ENCODE data around the gene NXNL2. TPM values are rescaled to one million over a fixed set of nuclear protein-coding genes. Genes with fewer than 3 reads are reported as not detected.

Gene NXNL2
- total RNA-seq, 4 donors from 2014 or later, result 0.44 to 4.4 (median 1.1) TPM; not detected in 1

DNA sequence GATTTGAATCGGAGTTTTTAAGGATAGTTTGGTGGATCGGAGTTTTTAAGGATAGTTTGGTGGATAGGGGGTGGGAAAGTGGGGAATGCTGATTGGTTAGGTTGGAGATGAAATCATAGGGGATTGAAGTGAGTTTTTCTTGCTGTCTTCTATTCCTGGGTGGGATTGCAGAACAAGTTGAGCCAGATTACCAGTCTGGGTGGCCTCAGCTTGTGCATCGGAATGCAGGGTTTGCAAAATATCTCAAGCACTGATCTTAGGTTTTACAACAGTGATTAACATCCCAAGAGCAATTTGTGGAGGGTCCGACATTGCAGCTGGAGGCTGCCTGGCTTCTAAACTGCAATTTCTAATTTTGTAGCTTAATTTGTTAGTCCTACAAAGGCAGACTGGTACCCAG lies 23.1 kb upstream of the NXNL2 start:
- intact Hi-C loops (cut with DNase I; ENCODE audit: low total_unique reads), result no loop called here
- WGBS, 2 donors, result 62 to 66% methylated on average over 4 of the region's 4 CpGs
- TF ChIP-seq POLR2A (IDR thresholded peaks at IDR 0.05), result no peak
- TF ChIP-seq, protein P1, sequence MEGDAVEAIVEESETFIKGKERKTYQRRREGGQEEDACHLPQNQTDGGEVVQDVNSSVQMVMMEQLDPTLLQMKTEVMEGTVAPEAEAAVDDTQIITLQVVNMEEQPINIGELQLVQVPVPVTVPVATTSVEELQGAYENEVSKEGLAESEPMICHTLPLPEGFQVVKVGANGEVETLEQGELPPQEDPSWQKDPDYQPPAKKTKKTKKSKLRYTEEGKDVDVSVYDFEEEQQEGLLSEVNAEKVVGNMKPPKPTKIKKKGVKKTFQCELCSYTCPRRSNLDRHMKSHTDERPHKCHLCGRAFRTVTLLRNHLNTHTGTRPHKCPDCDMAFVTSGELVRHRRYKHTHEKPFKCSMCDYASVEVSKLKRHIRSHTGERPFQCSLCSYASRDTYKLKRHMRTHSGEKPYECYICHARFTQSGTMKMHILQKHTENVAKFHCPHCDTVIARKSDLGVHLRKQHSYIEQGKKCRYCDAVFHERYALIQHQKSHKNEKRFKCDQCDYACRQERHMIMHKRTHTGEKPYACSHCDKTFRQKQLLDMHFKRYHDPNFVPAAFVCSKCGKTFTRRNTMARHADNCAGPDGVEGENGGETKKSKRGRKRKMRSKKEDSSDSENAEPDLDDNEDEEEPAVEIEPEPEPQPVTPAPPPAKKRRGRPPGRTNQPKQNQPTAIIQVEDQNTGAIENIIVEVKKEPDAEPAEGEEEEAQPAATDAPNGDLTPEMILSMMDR (IDR thresholded peaks at IDR 0.05), result no peak

DNA sequence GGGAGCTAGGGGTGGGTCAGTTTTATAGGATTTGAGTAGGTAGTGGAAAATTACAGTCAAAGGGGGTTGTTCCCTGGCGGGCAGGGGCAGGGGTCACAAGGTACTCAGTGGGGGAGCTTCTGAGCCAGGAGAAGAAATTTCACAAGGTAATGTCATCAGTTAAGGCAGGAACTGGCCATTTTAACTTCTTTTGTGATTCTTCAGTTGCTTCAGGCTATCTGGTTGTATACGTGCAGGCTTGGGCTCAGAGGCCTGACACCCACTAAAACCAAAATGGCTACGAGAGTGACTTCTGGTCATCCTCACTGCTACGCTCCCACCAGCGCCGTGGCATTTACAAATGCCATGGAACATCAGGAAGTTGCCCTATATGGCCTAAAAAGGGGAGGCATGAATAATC lies 20.7 kb upstream of the NXNL2 start:
- TF ChIP-seq, protein P1 (IDR thresholded peaks at IDR 0.05), result no peak
- no peak for TF ChIP-seq POLR2A (IDR thresholded peaks at IDR 0.05)
- H3K4me3 ChIP-seq (ENCODE audit: low read depth, poor library complexity, severe bottlenecking), result no peak overlapping the region
- intact Hi-C loops (cut with DNase I; ENCODE audit: low total_unique reads), result no loop called here
- 95 to 96% methylated on average over 6 of the region's 6 CpGs for WGBS, 2 donors
- DNase-seq (ENCODE audit: low spot score in 2 of 2), result no peak

More for the DNA sequence above, 23.1 kb upstream of the NXNL2 start:
- DNase-seq (ENCODE audit: low spot score in 2 of 2), result no peak
- H3K4me3 ChIP-seq (ENCODE audit: low read depth, poor library complexity, severe bottlenecking), result no peak overlapping the region

DNA sequence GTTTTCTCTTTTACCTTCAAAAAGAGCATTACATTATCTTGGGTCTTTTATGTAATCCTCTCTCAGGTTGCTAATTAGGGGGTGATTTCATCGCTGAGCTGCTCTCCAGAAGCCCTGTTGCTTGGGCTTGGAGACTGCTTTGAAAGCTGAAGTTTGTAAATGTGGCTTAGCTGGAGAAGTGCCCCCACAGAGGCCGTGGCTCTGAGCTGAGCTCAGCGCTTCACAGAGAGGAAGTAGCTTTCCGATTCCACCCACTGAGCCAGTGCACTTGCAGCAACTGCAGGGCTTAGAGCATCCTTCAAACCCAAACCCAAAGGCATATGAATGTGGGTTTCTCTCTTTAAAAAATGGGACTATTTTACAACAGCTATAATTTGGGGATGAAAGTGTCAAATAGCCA lies 13.7 kb upstream of the NXNL2 start:
- WGBS, 2 donors, result 28 to 44% methylated on average over 4 of the region's 4 CpGs
- no peak for TF ChIP-seq POLR2A (IDR thresholded peaks at IDR 0.05)
- TF ChIP-seq, protein P1 (IDR thresholded peaks at IDR 0.05), result no peak
- H3K4me3 ChIP-seq (ENCODE audit: low read depth, poor library complexity, severe bottlenecking), result no peak overlapping the region
- intact Hi-C loops (cut with DNase I; ENCODE audit: low total_unique reads), result no loop called here
- no peak for DNase-seq (ENCODE audit: low spot score in 2 of 2)

DNA sequence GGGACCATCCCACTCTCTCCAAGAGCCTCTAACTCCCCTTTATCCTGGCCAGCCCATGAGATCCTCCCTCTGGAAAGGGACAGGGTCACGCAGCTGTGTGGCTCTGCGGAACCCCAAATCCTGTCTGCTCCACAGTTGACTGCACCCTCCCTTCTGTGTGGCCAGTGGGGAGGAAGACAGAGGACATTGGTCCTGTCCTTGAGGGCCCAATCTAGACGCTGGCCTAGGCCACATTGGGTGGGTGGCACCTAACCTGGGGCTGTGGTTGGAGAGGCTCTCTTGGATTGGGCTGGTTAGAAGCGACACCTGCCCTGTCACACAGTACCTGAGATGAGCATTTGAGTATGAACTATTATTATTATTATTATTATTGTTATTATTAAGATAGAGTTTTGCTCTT lies 12.6 kb upstream of the NXNL2 start:
- no peak overlapping the region for H3K4me3 ChIP-seq (ENCODE audit: low read depth, poor library complexity, severe bottlenecking)
- intact Hi-C loops (cut with DNase I; ENCODE audit: low total_unique reads), result no loop called here
- WGBS, 2 donors, result 87 to 89% methylated on average over 4 of the region's 4 CpGs
- no peak for TF ChIP-seq POLR2A (IDR thresholded peaks at IDR 0.05)
- TF ChIP-seq, protein P1 (IDR thresholded peaks at IDR 0.05), result no peak
- no peak for DNase-seq (ENCODE audit: low spot score in 2 of 2)

DNA sequence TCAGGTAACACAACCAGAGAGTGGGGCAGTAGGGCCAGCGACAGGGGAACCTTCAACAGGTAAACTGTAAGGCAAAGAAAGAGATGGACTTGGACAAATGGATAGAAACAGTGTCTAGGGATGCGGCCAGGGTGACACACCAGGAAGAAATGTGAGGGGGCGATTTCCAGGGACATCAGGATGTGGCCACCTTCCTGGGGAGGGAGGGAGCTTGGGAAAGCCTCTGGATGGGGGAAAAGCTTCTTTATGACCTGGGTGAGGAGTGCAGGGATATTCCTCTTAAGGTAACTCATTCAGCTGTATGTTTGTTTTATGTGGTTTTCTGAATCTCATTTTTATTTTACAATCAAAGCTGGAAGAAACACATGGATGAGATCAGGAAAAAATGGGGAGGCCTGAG lies 11.9 kb upstream of the NXNL2 start:
- no peak overlapping the region for H3K4me3 ChIP-seq (ENCODE audit: low read depth, poor library complexity, severe bottlenecking)
- TF ChIP-seq, protein P1 (IDR thresholded peaks at IDR 0.05), result no peak
- TF ChIP-seq POLR2A (IDR thresholded peaks at IDR 0.05), result no peak
- intact Hi-C loops (cut with DNase I; ENCODE audit: low total_unique reads), result no loop called here
- WGBS, 2 donors, result 82 to 88% methylated on average over 3 of the region's 3 CpGs
- no peak for DNase-seq (ENCODE audit: low spot score in 2 of 2)

DNA sequence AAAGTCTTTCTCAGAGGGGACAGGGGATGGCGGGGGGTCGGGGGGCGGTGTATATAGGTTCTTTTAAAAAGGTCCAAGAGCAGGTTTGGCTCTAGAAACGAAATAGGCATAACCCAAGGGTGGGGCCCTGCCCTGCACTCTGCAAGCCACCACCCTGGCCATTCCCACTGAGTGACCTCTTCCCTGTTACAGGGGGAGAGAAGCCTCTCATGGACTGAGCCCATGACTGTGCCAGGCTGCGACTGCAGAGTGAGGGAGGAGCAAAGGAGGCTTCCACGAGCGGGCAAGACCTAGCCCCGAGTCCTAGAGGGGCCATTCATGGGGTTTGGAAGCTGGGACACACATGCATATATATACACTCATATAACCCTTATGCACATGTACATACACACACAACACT lies 10.1 kb upstream of the NXNL2 start:
- no peak overlapping the region for H3K4me3 ChIP-seq (ENCODE audit: low read depth, poor library complexity, severe bottlenecking)
- 85 to 92% methylated on average over 8 of the region's 8 CpGs for WGBS, 2 donors
- DNase-seq (ENCODE audit: low spot score in 2 of 2), result no peak
- intact Hi-C loops (cut with DNase I; ENCODE audit: low total_unique reads), result no loop called here
- TF ChIP-seq POLR2A (IDR thresholded peaks at IDR 0.05), result no peak
- TF ChIP-seq, protein P1 (IDR thresholded peaks at IDR 0.05), result no peak
